ENCODE measurements around the gene OBP2A.

The OBP2A gene

GRCh38 chr9:135552698-135553171 is 6.8 kb downstream of the OBP2A start:
- FAIRE-seq = no peak

GRCh38 chr9:135554718-135555117 is 8.8 kb downstream of the OBP2A start:
- FAIRE-seq = no peak

- FAIRE-seq = no peak
Observed at GRCh38 chr9:135555203-135555602, 9.3 kb downstream of the OBP2A start.

- no peak for FAIRE-seq
Observed at GRCh38 chr9:135555910-135556309, 10.0 kb downstream of the OBP2A start.

DNA sequence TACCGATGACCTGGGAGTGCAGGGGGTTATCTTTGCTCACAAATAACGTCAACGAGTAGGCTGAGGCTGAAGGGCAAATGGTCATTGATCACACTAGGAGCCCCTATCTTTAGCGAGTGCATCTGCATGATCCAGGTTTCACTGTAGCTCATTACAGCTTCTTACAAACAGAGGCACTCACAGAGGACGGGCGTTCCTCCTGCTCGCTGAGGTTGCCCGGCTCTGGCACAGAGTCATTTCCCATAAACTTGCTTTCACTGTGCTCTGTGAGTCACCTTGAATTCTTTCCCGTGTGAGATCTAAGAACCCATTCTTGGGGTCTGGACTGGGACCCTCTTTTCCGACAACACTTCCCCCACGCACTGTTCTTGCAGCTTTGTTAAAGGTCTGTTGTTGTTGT is 13.7 kb downstream of the OBP2A start:
- FAIRE-seq = no peak

GRCh38 chr9:135561391-135562234 is 15.7 kb downstream of the OBP2A start, which contains the start of gene PAEP:
Gene PAEP, plus strand, starts transcription at chr9:135561756.
- FAIRE-seq = no peak

DNA sequence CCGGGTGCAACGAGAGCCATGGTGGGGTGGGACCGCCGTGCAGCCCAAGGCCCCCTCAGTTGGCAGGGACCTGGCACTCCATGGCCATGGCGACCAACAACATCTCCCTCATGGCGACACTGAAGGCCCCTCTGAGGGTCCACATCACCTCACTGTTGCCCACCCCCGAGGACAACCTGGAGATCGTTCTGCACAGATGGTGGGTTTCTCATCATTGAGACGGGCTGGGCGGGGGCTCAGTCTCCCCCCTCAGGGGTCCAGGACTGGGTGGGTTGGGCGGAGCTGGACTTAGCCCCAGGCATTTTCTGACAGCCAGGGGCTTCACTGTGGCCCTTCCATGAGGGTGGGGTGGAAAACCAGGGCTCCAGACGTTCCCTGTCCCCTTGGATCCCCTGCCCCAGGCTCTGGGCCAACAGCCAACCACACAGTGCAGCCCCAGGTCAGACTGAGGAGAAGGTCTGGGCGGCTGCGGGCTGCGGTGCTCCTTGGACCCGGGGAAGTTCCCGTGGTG is 16.4 kb downstream of the OBP2A start:
- no peak for FAIRE-seq

GRCh38 chr9:135563039-135563476 is 17.1 kb downstream of the OBP2A start:
- no peak for FAIRE-seq

DNA sequence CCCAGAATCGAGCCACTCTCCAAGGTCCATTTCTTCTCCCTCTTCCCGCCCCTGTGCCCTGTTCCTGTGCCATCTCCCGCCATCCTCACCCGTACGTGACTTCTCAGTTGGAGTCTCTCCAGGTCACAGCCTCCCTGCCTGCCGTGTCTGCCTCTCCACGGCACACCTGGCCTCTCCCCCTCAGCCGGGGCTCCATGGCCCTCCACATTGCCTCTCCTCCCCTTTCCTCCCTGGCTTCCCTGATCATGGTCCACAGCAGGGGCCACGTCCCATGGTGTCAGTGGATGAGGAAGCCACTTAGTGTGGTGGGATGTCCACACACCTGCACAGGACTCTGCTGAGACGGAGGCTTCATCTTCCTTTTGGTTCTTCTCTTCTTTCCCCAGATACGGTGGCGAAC is 17.9 kb downstream of the OBP2A start:
- no peak for FAIRE-seq

DNA sequence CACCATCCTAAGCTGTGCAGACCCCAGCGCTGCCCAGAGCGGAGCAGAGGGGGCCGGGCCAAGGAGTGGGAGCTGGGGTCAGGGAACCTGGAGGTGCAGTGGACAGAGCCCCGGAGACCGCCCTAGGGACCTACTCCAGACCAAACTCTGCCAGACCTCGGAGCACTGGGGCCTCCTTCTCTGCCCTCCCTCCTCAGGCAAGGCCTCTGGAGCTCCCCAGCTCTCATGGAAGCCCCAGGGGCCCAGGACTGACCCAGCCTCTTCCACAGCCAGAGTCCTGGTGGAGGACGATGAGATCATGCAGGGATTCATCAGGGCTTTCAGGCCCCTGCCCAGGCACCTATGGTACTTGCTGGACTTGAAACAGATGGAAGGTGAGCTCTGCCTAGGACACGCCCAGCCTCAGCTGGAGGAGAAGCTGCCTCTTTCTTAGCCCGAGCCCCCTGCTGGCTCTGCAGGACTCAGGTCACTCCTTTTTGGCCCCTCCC is 19.3 kb downstream of the OBP2A start:
- FAIRE-seq = no peak

DNA sequence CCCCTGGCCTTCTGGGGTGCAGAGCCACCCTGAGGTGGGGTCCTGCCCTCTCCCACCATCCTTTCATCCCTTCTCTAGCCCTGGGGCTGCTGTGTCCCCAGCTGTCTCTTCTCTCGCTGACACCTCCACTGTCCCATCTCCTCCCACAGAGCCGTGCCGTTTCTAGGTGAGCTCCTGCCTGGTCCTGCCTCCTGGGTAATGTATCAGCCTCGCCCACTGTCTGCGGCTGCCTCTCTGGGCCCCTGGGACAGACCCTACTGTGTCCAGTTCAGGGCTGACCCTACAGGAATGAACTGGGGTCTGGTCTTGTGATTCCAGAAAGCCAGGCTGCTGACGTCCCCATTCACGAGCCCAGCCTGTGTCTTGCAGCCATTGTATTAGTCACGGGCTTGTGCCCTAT is 19.7 kb downstream of the OBP2A start:
- no peak for FAIRE-seq

GRCh38 chr9:135566552-135566951 is 20.6 kb downstream of the OBP2A start:
- FAIRE-seq = no peak

DNA sequence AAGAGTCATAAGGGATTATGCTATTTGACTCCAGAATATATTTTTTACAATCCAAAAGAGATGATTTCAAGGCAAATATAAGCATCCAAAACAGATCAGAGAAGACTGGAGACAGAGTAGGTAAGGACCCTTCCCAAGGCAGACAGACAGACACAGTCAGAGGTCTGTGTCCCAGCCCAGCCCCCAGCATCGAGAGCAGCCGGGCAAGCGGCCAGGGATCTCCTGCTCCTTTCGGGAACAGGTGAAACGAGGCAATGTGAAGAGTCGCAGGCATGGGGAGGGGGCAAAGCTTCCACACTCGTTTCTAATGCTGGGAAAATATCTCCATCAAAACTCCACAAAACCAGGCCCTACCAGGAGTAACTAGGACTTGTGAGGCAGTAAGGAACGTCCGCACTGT is 21.4 kb downstream of the OBP2A start:
- FAIRE-seq = no peak

DNA sequence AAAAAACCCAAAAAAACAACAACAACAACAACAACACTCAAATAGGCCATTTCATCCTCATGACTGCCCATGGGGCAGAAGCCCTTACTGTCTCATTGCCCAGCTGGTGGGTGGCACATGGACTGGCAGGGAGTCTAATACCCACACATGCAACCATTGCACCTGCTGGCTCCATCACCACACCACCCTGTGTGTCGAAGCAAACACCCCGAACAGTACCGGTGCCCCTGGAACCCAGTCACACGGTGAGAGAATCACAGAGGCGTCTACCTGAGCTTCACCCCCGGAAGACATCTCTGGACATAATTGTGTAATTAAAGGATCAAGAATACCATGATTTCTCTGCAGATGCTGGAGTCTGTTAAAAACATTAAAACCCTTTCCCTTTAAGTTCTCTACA is 22.1 kb downstream of the OBP2A start:
- no peak for FAIRE-seq

GRCh38 chr9:135570456-135570855 is 24.5 kb downstream of the OBP2A start:
- no peak for FAIRE-seq

GRCh38 chr9:135572233-135572632 is 26.3 kb downstream of the OBP2A start:
- FAIRE-seq = no peak

GRCh38 chr9:135573124-135573523 is 27.2 kb downstream of the OBP2A start:
- no peak for FAIRE-seq

- no peak for FAIRE-seq
Observed at GRCh38 chr9:135574331-135574730, 28.4 kb downstream of the OBP2A start.

GRCh38 chr9:135574943-135575342 is 29.0 kb downstream of the OBP2A start:
- no peak for FAIRE-seq

DNA sequence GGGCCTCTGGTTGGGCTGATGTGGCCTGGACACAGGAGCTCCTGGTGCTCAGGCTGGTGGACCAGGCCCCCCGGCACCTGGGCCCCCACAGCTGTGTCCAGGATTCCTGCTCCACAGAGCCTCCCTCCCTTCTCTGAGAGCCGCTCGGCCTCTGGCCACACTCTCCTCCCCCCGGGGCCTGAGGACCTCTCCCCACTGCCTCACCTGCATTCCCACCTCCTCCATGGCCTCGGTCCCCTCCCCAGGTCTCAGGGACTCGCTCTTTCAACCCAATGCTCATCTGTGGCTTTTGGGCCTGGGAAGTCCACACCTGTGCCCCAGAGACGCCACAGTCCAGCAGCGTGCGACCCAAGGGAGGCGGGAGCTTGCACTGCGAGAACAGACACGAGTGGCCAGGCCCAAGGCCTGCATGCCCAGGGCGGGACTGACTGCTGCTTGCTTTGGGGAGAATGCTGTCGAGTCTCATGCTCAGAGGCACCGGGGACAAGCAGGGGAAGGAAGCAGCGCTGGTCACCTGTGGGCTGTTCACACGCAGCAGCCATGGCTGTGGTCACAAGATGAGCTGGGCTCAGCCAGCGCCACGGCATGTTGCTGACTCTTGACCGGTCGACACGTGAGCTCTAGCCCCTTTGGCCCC is 30.2 kb downstream of the OBP2A start:
- FAIRE-seq = no peak

- no peak for FAIRE-seq
Observed at GRCh38 chr9:135577256-135577655, 31.3 kb downstream of the OBP2A start.

DNA sequence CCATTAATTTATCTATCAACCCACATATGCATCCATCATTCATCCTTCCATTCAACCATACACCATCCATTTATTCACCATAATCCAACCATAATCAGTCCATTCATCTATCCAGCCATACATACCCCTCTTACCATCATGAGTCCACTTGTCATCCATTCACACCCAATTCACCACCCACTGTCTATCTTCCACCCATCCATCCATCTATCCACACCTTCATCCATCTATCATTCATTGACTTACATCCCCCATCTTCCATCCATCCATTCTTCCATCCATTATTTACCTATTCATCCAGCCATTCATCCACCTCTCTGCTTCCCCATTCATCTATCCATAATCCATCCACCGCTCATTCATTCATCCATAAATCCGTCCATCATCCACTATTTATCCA is 33.4 kb downstream of the OBP2A start:
- FAIRE-seq = no peak

DNA sequence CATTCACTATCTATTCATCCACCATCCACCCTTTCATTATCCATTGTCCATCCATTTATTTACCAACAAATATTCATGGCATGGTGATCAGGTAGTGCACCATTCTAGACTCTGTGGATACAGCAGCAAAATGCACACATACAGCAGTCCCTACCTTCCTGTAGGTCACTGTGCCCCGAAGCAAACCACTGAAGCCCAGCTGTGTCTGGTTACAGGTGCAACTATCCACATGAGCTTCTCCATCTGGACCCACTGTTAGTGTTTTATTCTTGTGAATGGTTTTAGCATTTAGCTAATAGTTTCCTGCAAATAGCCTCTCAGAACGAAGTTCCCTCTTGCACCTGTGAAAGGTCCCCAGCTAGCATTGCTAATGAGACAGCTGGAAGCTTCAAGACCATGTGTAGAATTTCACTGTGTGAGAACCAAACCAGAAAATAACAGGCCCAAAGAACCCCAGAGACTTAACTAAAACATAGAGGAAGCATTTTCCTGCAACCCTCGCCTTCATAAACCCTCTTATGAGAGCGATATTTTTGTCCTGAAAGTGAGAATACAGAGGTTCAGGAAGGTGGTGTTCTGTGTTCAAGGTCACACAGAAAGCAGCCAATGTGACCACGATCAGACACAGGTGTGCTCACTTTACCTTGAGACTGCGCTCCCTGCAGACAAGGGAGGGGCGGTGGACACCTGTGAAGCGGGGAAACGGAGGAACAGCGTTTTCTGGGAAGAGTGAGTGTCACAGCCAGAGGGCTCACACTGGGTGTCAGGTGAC is 34.1 kb downstream of the OBP2A start:
- no peak for FAIRE-seq

All from endometrium (tissue), 2 donors.